ENCODE measurements around the gene IFT20.

Gene IFT20

DNA sequence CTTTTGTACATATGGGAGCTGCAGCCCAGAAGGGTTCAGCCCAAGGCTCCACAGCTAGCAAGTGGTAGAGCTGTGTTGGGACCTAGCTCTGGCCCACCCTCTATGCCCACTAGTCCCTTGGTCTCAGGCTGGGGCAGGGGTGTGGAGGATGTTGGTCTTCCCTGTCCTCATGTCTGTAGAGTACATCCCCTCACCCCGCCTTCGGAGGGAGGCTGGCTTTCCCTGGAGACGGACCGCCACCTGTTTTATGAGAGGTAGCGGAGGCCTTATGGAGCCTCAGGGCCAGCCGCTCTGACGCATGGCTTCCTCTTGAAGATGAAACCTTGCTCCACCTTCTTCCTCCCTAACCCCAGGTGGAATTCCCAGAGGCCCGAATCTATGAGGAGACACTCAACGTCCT, 8.7 kb upstream of the IFT20 start (continued):
- TF ChIP-seq BACH2 (CRISPR knock-in tag; IDR thresholded peaks at IDR 0.05; ENCODE audit: borderline replicate concordance): no peak
- TF ChIP-seq, protein P1, sequence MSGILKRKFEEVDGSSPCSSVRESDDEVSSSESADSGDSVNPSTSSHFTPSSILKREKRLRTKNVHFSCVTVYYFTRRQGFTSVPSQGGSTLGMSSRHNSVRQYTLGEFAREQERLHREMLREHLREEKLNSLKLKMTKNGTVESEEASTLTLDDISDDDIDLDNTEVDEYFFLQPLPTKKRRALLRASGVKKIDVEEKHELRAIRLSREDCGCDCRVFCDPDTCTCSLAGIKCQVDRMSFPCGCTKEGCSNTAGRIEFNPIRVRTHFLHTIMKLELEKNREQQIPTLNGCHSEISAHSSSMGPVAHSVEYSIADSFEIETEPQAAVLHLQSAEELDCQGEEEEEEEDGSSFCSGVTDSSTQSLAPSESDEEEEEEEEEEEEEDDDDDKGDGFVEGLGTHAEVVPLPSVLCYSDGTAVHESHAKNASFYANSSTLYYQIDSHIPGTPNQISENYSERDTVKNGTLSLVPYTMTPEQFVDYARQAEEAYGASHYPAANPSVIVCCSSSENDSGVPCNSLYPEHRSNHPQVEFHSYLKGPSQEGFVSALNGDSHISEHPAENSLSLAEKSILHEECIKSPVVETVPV (CRISPR knock-in tag; IDR thresholded peaks at IDR 0.05): no peak
- TF ChIP-seq ESRRG (CRISPR knock-in tag; IDR thresholded peaks at IDR 0.05): no peak
- no peak for TF ChIP-seq ZNF8 (CRISPR knock-in tag; IDR thresholded peaks at IDR 0.05)
- no peak for TF ChIP-seq PPARA (CRISPR knock-in tag; IDR thresholded peaks at IDR 0.05; ENCODE audit: borderline replicate concordance)
- TF ChIP-seq, protein P2, sequence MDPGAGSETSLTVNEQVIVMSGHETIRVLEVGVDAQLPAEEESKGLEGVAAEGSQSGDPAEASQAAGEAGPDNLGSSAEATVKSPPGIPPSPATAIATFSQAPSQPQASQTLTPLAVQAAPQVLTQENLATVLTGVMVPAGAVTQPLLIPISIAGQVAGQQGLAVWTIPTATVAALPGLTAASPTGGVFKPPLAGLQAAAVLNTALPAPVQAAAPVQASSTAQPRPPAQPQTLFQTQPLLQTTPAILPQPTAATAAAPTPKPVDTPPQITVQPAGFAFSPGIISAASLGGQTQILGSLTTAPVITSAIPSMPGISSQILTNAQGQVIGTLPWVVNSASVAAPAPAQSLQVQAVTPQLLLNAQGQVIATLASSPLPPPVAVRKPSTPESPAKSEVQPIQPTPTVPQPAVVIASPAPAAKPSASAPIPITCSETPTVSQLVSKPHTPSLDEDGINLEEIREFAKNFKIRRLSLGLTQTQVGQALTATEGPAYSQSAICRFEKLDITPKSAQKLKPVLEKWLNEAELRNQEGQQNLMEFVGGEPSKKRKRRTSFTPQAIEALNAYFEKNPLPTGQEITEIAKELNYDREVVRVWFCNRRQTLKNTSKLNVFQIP (CRISPR knock-in tag; IDR thresholded peaks at IDR 0.05; ENCODE audit: borderline replicate concordance, low read depth): no peak

DNA sequence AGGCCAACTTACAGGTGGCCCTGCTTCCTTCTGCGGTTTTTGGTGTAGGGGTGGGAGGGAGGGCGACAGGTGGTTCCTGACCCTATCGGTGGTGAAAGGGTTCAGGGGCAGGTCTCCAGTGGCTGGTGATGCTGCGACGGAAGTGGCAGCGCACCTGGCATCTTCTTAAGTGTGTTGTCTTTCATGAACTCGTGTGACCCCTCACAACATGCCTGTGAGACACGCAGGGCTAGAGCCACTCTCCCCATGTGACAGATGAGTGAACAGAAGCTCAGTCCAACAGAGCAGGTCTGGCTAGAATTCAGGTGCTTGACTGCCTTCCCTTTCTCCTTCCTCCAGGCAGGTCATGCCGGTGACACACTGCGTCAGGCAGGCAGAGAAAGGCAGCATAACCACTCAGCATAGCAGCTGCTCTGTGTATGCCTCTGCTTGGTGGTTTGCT, 8.2 kb upstream of the IFT20 start:
- TF ChIP-seq, protein P3, sequence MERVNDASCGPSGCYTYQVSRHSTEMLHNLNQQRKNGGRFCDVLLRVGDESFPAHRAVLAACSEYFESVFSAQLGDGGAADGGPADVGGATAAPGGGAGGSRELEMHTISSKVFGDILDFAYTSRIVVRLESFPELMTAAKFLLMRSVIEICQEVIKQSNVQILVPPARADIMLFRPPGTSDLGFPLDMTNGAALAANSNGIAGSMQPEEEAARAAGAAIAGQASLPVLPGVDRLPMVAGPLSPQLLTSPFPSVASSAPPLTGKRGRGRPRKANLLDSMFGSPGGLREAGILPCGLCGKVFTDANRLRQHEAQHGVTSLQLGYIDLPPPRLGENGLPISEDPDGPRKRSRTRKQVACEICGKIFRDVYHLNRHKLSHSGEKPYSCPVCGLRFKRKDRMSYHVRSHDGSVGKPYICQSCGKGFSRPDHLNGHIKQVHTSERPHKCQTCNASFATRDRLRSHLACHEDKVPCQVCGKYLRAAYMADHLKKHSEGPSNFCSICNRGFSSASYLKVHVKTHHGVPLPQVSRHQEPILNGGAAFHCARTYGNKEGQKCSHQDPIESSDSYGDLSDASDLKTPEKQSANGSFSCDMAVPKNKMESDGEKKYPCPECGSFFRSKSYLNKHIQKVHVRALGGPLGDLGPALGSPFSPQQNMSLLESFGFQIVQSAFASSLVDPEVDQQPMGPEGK (CRISPR knock-in tag; IDR thresholded peaks at IDR 0.05; ENCODE audit: borderline replicate concordance): no peak

DNA sequence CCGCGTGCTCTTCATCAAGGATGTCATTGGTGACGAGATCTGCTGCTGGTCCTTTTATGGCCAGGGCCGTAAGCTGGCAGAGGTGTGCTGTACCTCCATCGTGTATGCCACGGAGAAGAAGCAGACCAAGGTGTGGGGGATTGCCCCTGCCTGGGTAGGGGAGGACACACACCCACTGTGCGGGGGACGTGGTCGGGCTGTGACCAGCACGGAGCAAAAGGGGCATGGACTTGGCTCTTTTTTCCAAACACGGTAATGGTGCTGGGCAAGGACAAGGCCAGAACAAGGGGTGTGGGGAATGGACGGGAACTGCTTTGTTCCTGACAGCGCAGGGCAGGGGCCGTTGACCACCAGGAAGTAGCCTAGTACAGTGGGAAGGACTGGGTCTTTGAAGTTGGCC, 7.0 kb upstream of the IFT20 start:
- TF ChIP-seq PPARA (CRISPR knock-in tag; IDR thresholded peaks at IDR 0.05; ENCODE audit: borderline replicate concordance): no peak
- TF ChIP-seq, protein P4, sequence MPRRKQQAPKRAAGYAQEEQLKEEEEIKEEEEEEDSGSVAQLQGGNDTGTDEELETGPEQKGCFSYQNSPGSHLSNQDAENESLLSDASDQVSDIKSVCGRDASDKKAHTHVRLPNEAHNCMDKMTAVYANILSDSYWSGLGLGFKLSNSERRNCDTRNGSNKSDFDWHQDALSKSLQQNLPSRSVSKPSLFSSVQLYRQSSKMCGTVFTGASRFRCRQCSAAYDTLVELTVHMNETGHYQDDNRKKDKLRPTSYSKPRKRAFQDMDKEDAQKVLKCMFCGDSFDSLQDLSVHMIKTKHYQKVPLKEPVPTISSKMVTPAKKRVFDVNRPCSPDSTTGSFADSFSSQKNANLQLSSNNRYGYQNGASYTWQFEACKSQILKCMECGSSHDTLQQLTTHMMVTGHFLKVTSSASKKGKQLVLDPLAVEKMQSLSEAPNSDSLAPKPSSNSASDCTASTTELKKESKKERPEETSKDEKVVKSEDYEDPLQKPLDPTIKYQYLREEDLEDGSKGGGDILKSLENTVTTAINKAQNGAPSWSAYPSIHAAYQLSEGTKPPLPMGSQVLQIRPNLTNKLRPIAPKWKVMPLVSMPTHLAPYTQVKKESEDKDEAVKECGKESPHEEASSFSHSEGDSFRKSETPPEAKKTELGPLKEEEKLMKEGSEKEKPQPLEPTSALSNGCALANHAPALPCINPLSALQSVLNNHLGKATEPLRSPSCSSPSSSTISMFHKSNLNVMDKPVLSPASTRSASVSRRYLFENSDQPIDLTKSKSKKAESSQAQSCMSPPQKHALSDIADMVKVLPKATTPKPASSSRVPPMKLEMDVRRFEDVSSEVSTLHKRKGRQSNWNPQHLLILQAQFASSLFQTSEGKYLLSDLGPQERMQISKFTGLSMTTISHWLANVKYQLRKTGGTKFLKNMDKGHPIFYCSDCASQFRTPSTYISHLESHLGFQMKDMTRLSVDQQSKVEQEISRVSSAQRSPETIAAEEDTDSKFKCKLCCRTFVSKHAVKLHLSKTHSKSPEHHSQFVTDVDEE (CRISPR knock-in tag; IDR thresholded peaks at IDR 0.05): no peak
- TF ChIP-seq ZNF70 (CRISPR knock-in tag; IDR thresholded peaks at IDR 0.05): no peak
- no peak for TF ChIP-seq ISL1 (CRISPR knock-in tag; IDR thresholded peaks at IDR 0.05)
- TF ChIP-seq, protein P2 (CRISPR knock-in tag; IDR thresholded peaks at IDR 0.05; ENCODE audit: borderline replicate concordance, low read depth): no peak
- TF ChIP-seq, protein P1 (CRISPR knock-in tag; IDR thresholded peaks at IDR 0.05): no peak
- no peak for TF ChIP-seq GLIS3 (CRISPR knock-in tag; IDR thresholded peaks at IDR 0.05)
- TF ChIP-seq, protein P3 (CRISPR knock-in tag; IDR thresholded peaks at IDR 0.05; ENCODE audit: borderline replicate concordance): no peak
- TF ChIP-seq RARB (CRISPR knock-in tag; IDR thresholded peaks at IDR 0.05): no peak
- TF ChIP-seq ZNF8 (CRISPR knock-in tag; IDR thresholded peaks at IDR 0.05): no peak
- TF ChIP-seq, protein P5, sequence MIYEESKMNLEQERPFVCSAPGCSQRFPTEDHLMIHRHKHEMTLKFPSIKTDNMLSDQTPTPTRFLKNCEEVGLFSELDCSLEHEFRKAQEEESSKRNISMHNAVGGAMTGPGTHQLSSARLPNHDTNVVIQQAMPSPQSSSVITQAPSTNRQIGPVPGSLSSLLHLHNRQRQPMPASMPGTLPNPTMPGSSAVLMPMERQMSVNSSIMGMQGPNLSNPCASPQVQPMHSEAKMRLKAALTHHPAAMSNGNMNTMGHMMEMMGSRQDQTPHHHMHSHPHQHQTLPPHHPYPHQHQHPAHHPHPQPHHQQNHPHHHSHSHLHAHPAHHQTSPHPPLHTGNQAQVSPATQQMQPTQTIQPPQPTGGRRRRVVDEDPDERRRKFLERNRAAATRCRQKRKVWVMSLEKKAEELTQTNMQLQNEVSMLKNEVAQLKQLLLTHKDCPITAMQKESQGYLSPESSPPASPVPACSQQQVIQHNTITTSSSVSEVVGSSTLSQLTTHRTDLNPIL (CRISPR knock-in tag; IDR thresholded peaks at IDR 0.05; ENCODE audit: low read depth): no peak
- TF ChIP-seq BACH2 (CRISPR knock-in tag; IDR thresholded peaks at IDR 0.05; ENCODE audit: borderline replicate concordance): no peak
- TF ChIP-seq OSR1 (CRISPR knock-in tag; IDR thresholded peaks at IDR 0.05): no peak
- ATAC-seq: no peak

More for the DNA sequence above, 8.2 kb upstream of the IFT20 start:
- no peak for ATAC-seq

All from SK-N-SH treated with all-trans-retinoic acid at 6 μM for 48 hours (cell line).